T47D (cell line): ENCODE measurements around the gene EPHA2.
A peak's percentile ranks its signal among the peaks of the same experiment; 100 is the strongest.

ENCODE experiments used
- DNase-seq, 2 experiments: peaks; one replicate each; pipeline versions ENCODE4 v3.0.0 to v3.0.0-alpha.2; 2011 to 2012; ENCODE audit warnings: low read depth in 1 of 2, low spot score in 1 of 2
- JUND ChIP-seq: IDR thresholded peaks from 2 replicates; pipeline ENCODE4 v1.6.1; 2012; ENCODE audit warnings: low read depth
- in situ Hi-C: cut with HindIII; loops from 2 replicates; pipeline ENCODE4 v1.10.0; 2016; ENCODE audit warnings: low sequenced_read_pairs, low pct_unique_long_range_greater_than_20kb

Gene EPHA2

GRCh38 chr1:16191916-16192546 is 36.2 kb upstream of the EPHA2 start:
- in situ Hi-C loops, result no loop called here
- no peak for TF ChIP-seq JUND
- no peak for DNase-seq

DNA sequence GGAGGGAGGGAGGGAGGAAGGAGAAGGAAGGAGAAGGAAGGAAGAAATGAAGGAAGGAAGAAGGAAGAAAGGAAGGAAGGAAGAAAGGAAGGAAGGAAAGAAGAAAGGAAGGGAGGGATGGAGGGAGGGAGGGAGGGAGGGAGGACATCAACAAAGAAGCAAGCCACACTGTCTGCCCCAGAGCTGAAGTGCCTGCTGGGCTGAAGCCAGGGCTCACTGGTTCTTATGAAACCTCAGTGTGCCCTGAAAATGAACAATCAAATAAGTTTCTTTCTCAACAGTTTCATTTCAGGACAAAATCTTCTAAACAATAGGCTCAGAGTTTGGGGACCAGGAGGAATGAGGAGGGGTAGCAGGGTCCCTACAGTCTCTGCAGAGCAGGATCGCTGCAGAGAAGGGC is 35.4 kb upstream of the EPHA2 start:
- in situ Hi-C loops, result no loop called here
- no peak for DNase-seq
- no peak for TF ChIP-seq JUND

GRCh38 chr1:16189921-16190621 is 34.2 kb upstream of the EPHA2 start:
- no peak for TF ChIP-seq JUND
- no peak for DNase-seq
- in situ Hi-C loops, result no loop called here

GRCh38 chr1:16189003-16189402 is 33.1 kb upstream of the EPHA2 start:
- in situ Hi-C loops, result no loop called here
- no peak for TF ChIP-seq JUND
- no peak for DNase-seq

DNA sequence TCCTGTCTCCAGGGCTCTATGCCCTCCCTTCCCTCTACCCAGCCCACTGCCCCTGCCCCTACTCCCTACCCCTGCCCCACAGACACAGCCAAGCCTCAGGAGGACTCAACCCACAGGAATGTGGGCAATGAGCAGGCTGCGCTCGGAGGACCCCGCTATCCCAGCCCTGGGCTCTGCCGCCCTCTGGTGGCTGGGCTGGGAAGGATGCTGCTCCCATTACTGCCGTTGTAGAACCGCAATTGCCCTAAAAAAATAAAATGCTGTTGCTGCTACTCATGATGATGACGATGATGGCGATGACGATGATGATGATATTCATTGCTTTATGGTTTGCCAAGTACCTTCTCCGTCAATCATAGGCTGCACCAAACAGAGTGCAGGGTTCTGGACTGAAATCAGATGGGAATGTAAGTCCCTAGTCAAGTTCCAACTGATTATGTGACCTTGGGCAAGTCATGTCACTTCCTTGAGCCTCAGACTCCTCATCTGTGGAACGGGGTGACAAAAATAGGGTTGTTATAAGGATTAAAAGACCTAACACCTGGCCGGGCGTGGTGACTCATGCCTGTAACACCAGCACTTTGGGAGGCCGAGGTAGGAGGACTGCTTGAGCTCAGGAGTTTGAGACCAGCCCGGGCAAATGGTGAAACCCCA is 32.0 kb upstream of the EPHA2 start:
- peak; percentile 46 to 66 for DNase-seq
- in situ Hi-C loops, result no loop called here
- TF ChIP-seq JUND, result no peak

DNA sequence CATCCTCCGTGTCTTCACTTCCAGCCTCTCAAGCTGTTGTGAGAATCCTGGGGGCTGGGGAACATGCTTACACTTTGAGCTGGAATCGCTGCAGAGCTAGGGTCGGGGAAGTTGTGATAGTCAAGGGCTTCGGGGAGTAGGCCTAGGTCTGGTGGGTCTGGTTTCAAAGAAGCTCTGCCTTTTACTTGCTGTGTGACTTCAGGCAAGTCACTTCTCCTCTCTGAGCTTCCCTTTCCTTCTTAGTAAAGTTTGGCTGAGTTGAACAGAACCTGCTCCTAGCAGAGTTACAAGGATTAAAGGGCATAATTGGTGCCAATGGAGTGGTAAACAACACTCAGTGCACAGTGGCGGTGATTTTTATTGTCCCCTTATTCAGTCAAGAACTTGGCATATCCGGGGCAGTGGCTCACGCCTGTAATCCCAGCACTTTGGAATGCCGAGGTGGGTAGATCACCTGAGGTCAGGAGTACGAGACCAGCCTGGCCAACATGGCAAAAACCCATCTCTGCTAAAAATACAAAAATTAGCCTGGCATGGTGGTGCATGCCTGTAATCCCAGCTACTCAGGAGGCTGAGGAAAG is 30.9 kb upstream of the EPHA2 start:
- no peak for DNase-seq

DNA sequence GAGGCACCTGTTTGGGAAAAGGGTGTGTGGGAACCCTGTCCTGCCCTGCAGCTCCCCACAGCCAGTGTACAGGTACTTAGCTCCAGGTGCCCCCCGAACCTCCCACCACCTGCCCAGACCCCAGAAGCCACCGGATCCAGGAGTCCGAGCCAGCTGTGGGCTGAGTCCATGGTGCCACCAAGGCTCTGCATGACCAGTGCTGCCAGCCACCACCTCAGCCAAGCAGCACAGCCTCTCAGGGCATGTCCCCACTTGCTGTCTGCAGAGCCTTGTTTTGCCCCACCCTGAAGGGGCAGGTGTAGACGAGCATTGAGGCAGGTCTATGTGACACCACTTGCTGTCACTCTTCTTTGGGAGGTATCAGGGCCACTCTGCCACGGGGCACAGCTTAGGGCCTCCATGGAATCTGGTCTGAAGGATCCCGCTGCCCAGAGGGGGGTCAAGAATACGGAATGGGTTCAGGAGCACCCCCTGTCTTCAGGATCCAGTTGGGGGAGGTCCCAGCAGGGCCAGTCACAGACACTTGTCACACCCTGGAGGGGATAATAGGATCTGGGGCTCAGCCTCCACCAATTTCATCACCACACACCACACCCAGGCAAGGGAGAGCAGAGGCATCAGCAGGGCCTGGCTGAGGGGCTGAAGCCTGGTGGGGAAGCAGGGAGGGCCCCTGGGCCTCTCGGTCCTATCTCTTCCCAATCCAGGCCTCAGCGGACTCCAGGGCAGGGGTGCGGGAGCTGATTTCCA is 28.9 kb upstream of the EPHA2 start:
- in situ Hi-C loops, result no loop called here
- TF ChIP-seq JUND, result no peak
- DNase-seq, result no peak

More for the DNA sequence above, 30.9 kb upstream of the EPHA2 start:
- no peak for TF ChIP-seq JUND
- in situ Hi-C loops, result no loop called here

DNA sequence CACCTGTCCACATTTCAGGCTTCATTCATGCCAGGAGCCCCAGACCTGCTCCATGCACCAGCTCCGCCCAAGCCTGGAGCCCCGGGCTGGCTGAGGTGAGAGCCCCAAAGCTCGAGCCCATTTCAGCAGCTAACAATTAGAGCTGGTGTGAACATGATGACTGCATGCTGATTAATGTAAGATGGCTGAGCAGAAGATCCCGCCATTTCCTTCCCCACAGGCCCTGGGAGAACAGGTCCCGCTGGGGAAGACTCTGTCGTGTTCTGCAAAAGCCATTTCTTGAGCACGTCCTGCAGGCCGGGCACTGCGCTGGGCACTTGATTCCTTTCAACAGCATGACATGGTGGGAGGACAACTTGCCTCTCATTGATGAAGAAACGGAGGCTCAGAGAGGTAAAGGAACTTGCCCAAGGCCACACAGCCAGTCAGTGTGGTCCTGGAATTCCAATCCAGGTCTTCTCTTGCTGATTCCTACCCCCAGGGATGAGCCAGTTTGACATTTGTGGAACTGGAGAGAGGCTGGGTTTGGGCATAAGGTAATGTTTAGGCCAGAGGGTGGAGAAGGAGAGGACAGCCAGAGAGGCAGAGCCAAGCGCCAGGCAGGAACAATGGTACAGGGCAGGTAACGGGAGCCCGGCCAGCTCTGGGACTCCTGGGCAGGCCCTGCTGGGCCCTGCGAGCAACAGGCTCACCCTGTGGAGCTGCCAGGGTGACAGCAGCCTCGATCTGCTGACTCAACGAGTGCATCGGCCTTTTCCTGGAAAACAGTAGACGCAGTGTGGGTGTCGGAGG is 28.1 kb upstream of the EPHA2 start:
- DNase-seq, result no peak
- TF ChIP-seq JUND, result no peak
- in situ Hi-C loops, result no loop called here

GRCh38 chr1:16183179-16183578 is 27.3 kb upstream of the EPHA2 start:
- DNase-seq, result no peak
- TF ChIP-seq JUND, result no peak
- in situ Hi-C loops, result no loop called here

- DNase-seq, result peak; percentile 42 to 73
- no peak for TF ChIP-seq JUND
- in situ Hi-C loops, result no loop called here
Observed at GRCh38 chr1:16181887-16182719, 26.2 kb upstream of the EPHA2 start.

DNA sequence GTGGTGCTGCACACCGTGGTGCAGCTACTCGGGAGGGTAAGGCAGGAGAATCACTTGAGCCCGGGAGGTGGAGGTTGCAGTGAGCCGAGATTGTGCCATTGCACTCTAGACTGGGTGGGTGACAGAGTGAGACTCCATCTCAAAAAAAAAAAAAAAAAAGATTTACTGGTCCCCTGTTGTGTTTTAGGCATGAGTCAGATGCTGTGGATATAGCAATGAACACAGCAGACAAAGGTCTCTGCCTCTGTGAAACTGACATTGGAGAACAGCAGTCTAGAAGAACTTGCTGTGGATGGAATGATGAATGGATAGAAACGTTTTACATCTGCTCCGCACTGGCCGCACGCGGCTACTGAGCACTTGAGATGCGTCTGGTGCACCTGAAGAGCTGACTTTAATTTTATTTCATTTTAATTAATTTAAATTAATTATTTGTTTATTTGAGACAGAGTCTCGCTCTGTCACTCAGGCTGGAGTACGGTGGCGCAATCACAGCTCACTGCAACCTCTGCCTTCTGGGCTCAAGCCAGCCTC is 24.5 kb upstream of the EPHA2 start:
- TF ChIP-seq JUND, result no peak
- no peak for DNase-seq
- in situ Hi-C loops, result no loop called here
